ENCODE results near the gene SND1. TPM values are rescaled to one million over a fixed set of nuclear protein-coding genes. Genes with fewer than 3 reads are reported as not detected.

SND1 gene
- total and polyA plus RNA-seq, 9 donors: 88.3 to 125 (median 97.7) TPM

GRCh38 chr7:127995156-127995880, 343.3 kb downstream of the SND1 start:
- Histone ChIP-seq H3K4me3 (ENCODE audit: low read length) (no peak overlapping the region), H3K27ac (ENCODE audit: low read length) (peak overlapping the region; percentile 70), H3K9me3 (replicated peaks; ENCODE audit: control insufficient read depth, low read depth, low read length) (no peaks in the 10 kb centered on the region), H3K4me1 (ENCODE audit: control insufficient read depth, insufficient read depth, low read length) (peaks cover 27% of the 10 kb centered on the region), H3K36me3 (ENCODE audit: control insufficient read depth, insufficient read depth, low read length) (peaks cover 14% of the 10 kb centered on the region), H3K27me3 (ENCODE audit: control insufficient read depth, insufficient read depth, low read length) (no peaks in the 10 kb centered on the region)
- peak; percentile 93 for DNase-seq
- WGBS (ENCODE audit: insufficient coverage): 8% methylated on average over 2 of the region's 3 CpGs

GRCh38 chr7:127995881-127996215, 343.9 kb downstream of the SND1 start:
- H3K27ac ChIP-seq (ENCODE audit: low read length): peak overlapping the region; percentile 70
- H3K9me3 ChIP-seq (replicated peaks; ENCODE audit: control insufficient read depth, low read depth, low read length): no peaks in the 10 kb centered on the region
- WGBS (ENCODE audit: insufficient coverage): 50% methylated on average over 2 of the region's 3 CpGs
- peaks cover 31% of the 10 kb centered on the region for H3K4me1 ChIP-seq (ENCODE audit: control insufficient read depth, insufficient read depth, low read length)
- no peak for DNase-seq
- peaks cover 11% of the 10 kb centered on the region for H3K36me3 ChIP-seq (ENCODE audit: control insufficient read depth, insufficient read depth, low read length)
- no peak overlapping the region for H3K4me3 ChIP-seq (ENCODE audit: low read length)
- no peaks in the 10 kb centered on the region for H3K27me3 ChIP-seq (ENCODE audit: control insufficient read depth, insufficient read depth, low read length)

GRCh38 chr7:127996253-127997071, 344.5 kb downstream of the SND1 start:
- no peaks in the 10 kb centered on the region for H3K27me3 ChIP-seq (ENCODE audit: control insufficient read depth, insufficient read depth, low read length)
- peak overlapping the region; percentile 70 for H3K27ac ChIP-seq (ENCODE audit: low read length)
- no peak overlapping the region for H3K4me3 ChIP-seq (ENCODE audit: low read length)
- DNase-seq: no peak
- WGBS (ENCODE audit: insufficient coverage): 62% methylated on average over 9 of the region's 11 CpGs
- peaks cover 32% of the 10 kb centered on the region for H3K4me1 ChIP-seq (ENCODE audit: control insufficient read depth, insufficient read depth, low read length)
- no peaks in the 10 kb centered on the region for H3K9me3 ChIP-seq (replicated peaks; ENCODE audit: control insufficient read depth, low read depth, low read length)
- H3K36me3 ChIP-seq (ENCODE audit: control insufficient read depth, insufficient read depth, low read length): peaks cover 7% of the 10 kb centered on the region

GRCh38 chr7:127997226-127997922, 345.4 kb downstream of the SND1 start:
- Histone ChIP-seq H3K27ac (ENCODE audit: low read length) (no peak overlapping the region), H3K9me3 (replicated peaks; ENCODE audit: control insufficient read depth, low read depth, low read length) (no peaks in the 10 kb centered on the region), H3K36me3 (ENCODE audit: control insufficient read depth, insufficient read depth, low read length) (peaks cover 4% of the 10 kb centered on the region), H3K4me3 (ENCODE audit: low read length) (no peak overlapping the region), H3K4me1 (ENCODE audit: control insufficient read depth, insufficient read depth, low read length) (peaks cover 32% of the 10 kb centered on the region), H3K27me3 (ENCODE audit: control insufficient read depth, insufficient read depth, low read length) (no peaks in the 10 kb centered on the region)
- no peak for DNase-seq
- 97% methylated on average over 4 of the region's 4 CpGs for WGBS (ENCODE audit: insufficient coverage)

- H3K27ac ChIP-seq (ENCODE audit: low read length): no peak overlapping the region
- H3K9me3 ChIP-seq (replicated peaks; ENCODE audit: control insufficient read depth, low read depth, low read length): no peaks in the 10 kb centered on the region
- no peak overlapping the region for H3K4me3 ChIP-seq (ENCODE audit: low read length)
- no peaks in the 10 kb centered on the region for H3K27me3 ChIP-seq (ENCODE audit: control insufficient read depth, insufficient read depth, low read length)
- peaks cover 34% of the 10 kb centered on the region for H3K4me1 ChIP-seq (ENCODE audit: control insufficient read depth, insufficient read depth, low read length)
- DNase-seq: no peak
- WGBS (ENCODE audit: insufficient coverage): 92% methylated on average over 1 of the region's 2 CpGs
- H3K36me3 ChIP-seq (ENCODE audit: control insufficient read depth, insufficient read depth, low read length): no peaks in the 10 kb centered on the region
Measured at GRCh38 chr7:127998671-127999070, 346.7 kb downstream of the SND1 start.

GRCh38 chr7:128000048-128000447, 348.1 kb downstream of the SND1 start:
- Histone ChIP-seq H3K4me3 (ENCODE audit: low read length) (no peak overlapping the region), H3K36me3 (ENCODE audit: control insufficient read depth, insufficient read depth, low read length) (no peaks in the 10 kb centered on the region), H3K9me3 (replicated peaks; ENCODE audit: control insufficient read depth, low read depth, low read length) (no peaks in the 10 kb centered on the region), H3K27me3 (ENCODE audit: control insufficient read depth, insufficient read depth, low read length) (no peaks in the 10 kb centered on the region), H3K4me1 (ENCODE audit: control insufficient read depth, insufficient read depth, low read length) (peaks cover 31% of the 10 kb centered on the region), H3K27ac (ENCODE audit: low read length) (no peak overlapping the region)
- DNase-seq: no peak
- WGBS (ENCODE audit: insufficient coverage): no CpG with 5 or more reads among the region's 1 CpG

- Histone ChIP-seq H3K27me3 (ENCODE audit: control insufficient read depth, insufficient read depth, low read length) (no peaks in the 10 kb centered on the region), H3K27ac (ENCODE audit: low read length) (no peak overlapping the region), H3K4me3 (ENCODE audit: low read length) (no peak overlapping the region), H3K36me3 (ENCODE audit: control insufficient read depth, insufficient read depth, low read length) (no peaks in the 10 kb centered on the region), H3K4me1 (ENCODE audit: control insufficient read depth, insufficient read depth, low read length) (peaks cover 23% of the 10 kb centered on the region), H3K9me3 (replicated peaks; ENCODE audit: control insufficient read depth, low read depth, low read length) (no peaks in the 10 kb centered on the region)
- no peak for DNase-seq
- WGBS (ENCODE audit: insufficient coverage): no CpG with 5 or more reads among the region's 6 CpGs
Measured at GRCh38 chr7:128000854-128001265, 348.9 kb downstream of the SND1 start.

- Histone ChIP-seq H3K9me3 (replicated peaks; ENCODE audit: control insufficient read depth, low read depth, low read length) (no peaks in the 10 kb centered on the region), H3K27me3 (ENCODE audit: control insufficient read depth, insufficient read depth, low read length) (no peaks in the 10 kb centered on the region), H3K36me3 (ENCODE audit: control insufficient read depth, insufficient read depth, low read length) (no peaks in the 10 kb centered on the region), H3K27ac (ENCODE audit: low read length) (no peak overlapping the region), H3K4me3 (ENCODE audit: low read length) (no peak overlapping the region), H3K4me1 (ENCODE audit: control insufficient read depth, insufficient read depth, low read length) (peaks cover 15% of the 10 kb centered on the region)
- WGBS (ENCODE audit: insufficient coverage): no CpG with 5 or more reads among the region's 3 CpGs
- DNase-seq: peak; percentile 52
Measured at GRCh38 chr7:128003167-128003566, 351.2 kb downstream of the SND1 start.

GRCh38 chr7:128003787-128004186, 351.8 kb downstream of the SND1 start:
- Histone ChIP-seq H3K4me3 (ENCODE audit: low read length) (no peak overlapping the region), H3K4me1 (ENCODE audit: control insufficient read depth, insufficient read depth, low read length) (peaks cover 15% of the 10 kb centered on the region), H3K27me3 (ENCODE audit: control insufficient read depth, insufficient read depth, low read length) (no peaks in the 10 kb centered on the region), H3K36me3 (ENCODE audit: control insufficient read depth, insufficient read depth, low read length) (no peaks in the 10 kb centered on the region), H3K27ac (ENCODE audit: low read length) (no peak overlapping the region), H3K9me3 (replicated peaks; ENCODE audit: control insufficient read depth, low read depth, low read length) (no peaks in the 10 kb centered on the region)
- WGBS (ENCODE audit: insufficient coverage): 54% methylated on average over 2 of the region's 2 CpGs
- DNase-seq: peak; percentile 64

- no peak overlapping the region for H3K4me3 ChIP-seq (ENCODE audit: low read length)
- peaks cover 15% of the 10 kb centered on the region for H3K4me1 ChIP-seq (ENCODE audit: control insufficient read depth, insufficient read depth, low read length)
- no peak for DNase-seq
- no peaks in the 10 kb centered on the region for H3K27me3 ChIP-seq (ENCODE audit: control insufficient read depth, insufficient read depth, low read length)
- H3K36me3 ChIP-seq (ENCODE audit: control insufficient read depth, insufficient read depth, low read length): no peaks in the 10 kb centered on the region
- 90% methylated on average over 4 of the region's 6 CpGs for WGBS (ENCODE audit: insufficient coverage)
- no peaks in the 10 kb centered on the region for H3K9me3 ChIP-seq (replicated peaks; ENCODE audit: control insufficient read depth, low read depth, low read length)
- no peak overlapping the region for H3K27ac ChIP-seq (ENCODE audit: low read length)
Measured at GRCh38 chr7:128004623-128005022, 352.6 kb downstream of the SND1 start.

Data from muscle of leg (tissue), 11 donors.